HG03442 (cell line): ENCODE results near the gene COL12A1.

ENCODE experiments used
- ATAC-seq: cut with Tn5 transposase; IDR thresholded peaks from one replicate; pipeline ENCODE4 v1.9.1; 2021; ENCODE audit warnings: mild to moderate bottlenecking, moderate library complexity; ENCODE audit not compliant: unreplicated experiment

COL12A1 gene

DNA sequence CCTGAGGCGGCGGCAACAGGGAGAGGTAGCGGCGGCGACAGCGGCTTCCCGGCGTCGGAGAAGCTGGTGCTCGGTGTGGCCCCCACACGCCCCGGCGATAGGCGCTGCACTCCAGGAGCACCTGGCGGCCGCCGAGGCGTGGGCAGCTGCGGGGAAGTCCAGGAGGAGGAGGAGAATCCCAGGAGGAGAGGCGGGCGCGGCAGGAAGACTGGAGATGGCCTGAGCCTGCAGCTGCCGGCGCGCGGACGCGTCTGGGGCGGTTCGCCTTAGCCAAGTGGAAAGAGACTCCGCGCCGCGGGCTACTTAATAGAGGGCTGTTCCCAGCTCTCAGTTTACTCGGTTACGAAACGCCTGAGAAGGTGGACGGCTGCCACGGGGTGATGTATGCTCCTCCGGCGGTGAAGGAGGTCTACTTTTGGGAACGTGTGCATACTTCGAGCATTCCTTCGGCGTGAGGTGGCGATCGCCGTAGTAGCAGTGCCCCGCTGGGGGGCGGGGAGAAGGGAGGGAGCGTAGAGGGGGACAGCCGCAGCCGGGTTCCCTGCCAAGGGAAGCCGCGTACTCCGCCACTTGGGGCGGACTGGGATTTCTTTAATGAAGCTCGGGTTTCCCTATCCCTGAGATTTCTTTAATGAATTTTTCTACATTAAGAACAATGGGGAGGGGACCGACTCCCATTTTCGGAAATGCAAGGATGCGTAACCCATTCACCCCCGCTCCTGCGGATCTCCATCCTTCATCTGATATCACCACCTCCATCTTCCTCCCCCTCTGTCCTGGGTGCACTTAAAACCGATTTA, at the start of gene COL12A1:
Gene COL12A1, minus strand, starts transcription at position 278 of the 800 bp plus-strand sequence. CDS start 3,261 bp downstream, outside the sequence.
- no peak for ATAC-seq

DNA sequence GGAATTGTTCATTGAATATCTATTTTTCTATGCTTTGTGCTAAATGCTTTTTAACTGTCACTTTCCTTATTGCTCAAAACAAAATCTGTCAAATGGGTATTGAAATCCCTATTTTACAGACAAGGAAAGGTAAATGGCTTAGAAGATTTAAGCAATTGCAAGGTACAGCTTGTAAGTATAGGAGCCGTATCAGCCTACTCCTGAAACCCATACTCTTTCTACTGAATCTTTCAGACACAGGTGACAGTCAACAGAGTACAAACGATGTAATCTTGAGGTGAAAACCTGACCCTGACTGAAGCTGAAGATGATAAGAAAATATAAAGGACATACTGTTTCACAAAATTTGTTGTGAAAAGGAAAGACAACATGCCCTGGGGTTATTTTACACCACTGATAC, 44.7 kb upstream of the COL12A1 start:
- no peak for ATAC-seq

- no peak for ATAC-seq
Measured at GRCh38 chr6:75249837-75250236, 44.0 kb upstream of the COL12A1 start.

DNA sequence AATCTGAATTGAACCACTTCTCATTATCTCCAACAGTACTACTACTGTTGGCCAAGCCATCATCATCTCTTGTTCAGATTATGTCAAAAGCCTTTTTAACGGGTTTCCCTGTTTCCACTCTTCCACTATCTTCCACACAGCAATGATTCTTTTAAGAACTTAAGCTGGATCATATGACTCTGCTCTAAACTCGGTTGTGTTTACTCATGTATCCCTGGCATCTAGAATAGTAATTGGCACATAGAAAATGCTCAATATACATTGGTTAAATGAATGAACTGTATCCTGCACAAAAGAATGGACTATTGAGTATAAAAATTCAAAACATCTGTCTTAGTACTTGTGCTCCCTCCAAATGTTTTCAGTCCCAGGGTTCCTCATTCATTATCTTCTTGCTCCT, 40.5 kb upstream of the COL12A1 start:
- no peak for ATAC-seq

DNA sequence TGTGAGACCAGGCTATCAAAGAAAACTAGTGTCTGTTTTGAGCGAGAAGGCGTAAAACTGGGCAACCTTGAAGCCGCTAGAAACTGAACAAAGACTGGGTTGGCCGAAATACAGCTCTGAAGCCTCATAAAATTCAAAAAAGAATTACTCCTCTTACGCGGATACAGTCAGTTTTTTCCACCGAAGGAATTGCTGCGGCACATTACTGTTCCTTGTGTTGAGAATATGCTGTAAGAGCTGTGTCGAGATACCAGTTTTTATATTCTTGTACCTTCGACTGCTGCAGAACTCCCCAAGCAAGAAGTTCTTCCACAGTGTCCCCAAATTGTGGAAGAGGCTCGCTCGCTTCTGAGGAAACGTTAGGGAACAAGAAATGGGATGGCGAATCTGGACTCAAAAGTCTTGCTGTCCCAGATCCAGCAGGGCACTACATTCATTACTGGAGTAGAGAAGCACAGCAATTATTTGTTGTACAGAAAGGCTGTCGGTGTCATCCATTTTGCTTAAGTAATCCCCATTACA, 38.3 kb upstream of the COL12A1 start:
- no peak for ATAC-seq

DNA sequence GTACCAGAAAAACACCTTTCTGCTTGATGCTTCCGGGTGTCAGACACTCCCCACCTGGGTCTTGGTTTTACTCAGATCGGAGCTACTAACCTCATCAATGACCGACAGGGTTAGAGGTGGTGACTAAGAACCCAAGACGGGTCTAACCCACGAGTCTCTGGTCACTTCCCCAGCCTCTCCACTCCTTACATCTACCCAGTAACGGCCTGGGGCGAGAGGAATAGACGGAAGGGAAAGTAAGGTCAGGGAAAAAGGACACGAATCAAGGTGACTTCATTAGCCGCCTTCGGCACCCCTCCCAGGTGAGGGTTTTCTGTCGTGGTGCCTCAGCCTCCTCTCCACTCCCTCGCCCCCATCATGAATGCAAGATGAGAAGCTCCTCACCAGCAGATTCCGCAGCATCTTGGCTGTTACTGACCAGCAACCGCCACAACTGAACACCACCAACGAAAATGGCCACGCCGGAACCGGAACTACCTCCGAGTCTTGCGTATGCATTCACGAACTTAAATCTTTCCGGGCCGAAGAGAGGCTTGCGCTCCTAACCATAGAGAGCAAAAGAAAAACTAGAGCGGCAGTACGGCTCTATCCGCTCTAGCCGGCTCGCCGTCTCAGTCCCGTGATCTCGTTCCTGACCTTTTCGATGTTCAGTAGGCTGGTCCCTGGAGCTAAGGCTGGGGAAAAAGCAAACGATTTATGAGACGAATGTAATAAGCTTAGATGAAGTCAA, 37.6 kb upstream of the COL12A1 start, which contains the start of gene COX7A2:
Gene COX7A2, minus strand, starts transcription at position 469 of the 730 bp plus-strand sequence. Its CDS starts 67 bp downstream, at position 402.
- peak; percentile 93 for ATAC-seq

DNA sequence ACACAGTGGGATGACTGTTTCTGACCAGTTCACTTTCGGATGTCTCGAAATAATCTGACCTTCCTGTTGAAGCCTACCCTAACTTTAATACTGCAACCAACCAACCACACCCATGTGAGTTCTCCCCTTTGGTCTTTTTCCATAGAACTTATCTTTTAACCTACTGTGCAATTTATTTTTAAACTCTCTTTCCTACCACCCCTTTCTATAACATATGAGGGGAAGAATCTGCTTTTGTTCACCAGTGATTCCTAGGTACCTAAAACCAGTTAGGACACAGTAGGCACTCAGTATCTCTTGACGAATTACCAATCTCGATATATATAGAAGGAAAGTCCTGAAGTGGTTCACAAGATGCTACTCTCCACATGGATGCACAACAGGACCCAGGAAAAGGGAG, 30.8 kb upstream of the COL12A1 start:
- no peak for ATAC-seq

DNA sequence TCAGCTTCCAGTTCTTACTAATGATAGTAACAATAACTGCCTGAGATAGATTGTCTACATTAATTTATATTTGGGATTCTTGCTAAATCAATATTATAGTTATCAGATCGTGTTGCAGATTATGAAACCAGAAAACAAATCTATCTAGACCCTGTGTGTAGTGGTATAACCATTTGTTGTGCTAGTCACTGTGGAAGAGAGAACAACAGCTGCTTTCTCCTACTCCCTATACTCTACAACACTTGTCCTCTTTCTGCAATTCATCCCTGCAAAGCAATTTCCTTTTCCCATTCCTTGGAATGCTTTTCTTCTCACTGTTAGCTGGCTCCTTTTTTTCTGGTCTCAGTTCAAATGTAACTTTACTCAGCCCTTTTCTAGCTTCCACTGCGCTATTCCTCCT, 29.4 kb upstream of the COL12A1 start:
- ATAC-seq, result no peak

DNA sequence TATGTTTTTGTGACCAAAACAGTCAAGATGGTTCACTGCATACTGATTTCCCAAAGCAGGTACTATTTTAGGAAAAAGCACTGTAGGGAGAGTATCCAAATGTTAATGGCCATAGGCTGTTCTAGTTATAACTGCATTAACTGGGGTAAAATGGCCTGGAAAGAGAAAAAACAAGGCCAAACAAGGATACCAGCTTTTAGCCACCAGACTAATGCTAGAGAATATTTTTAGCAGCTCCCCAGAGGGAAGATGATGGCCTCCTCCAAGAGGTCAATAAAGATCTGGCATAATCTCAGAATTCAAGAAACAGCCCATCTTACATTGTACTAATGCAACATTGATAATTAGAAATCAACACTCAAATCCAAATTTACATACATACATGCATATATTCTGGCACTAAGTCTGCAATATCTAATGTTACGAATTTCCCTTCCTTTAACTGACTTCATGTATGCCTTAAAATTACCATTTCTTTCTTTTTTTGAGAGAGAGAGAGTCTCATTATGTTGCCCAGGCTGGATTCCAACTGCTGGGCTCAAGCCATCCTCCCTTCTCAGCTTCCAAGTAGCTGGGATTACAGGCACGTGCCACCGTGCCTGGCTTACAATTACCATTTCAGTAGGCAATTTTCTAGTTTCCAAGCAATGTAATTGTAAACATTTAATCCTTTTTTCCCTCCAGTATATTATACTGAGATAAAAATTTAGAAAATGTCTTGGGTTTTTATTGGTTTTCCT, 28.4 kb upstream of the COL12A1 start:
- no peak for ATAC-seq

DNA sequence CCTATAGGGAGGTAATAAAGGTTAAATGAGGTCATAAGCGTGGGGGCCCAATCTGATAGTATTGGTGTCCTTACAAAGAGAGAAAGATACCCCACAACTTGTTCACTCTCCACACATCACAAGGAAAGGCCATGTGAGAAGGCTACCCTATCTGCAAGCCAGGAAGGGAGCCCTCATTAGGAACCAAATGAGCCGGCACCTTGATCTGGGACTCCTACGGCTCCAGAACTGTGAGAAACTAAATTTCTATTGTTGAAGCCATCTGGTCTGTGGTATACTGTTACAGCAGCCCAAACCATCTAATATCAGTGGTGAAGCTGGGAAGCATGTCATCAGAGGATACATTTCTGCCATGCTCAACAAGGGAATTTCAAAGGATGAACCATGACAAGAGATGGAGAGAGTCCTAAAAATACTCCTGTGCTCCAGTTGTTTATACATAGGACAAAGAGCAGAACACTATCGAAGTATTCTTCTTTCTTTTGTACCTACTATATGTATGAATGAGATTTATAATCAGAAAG, 27.3 kb upstream of the COL12A1 start:
- no peak for ATAC-seq

GRCh38 chr6:75230484-75231325, 24.9 kb upstream of the COL12A1 start:
- no peak for ATAC-seq

GRCh38 chr6:75224303-75224926, 18.6 kb upstream of the COL12A1 start:
- no peak for ATAC-seq

- no peak for ATAC-seq
Measured at GRCh38 chr6:75223428-75223827, 17.6 kb upstream of the COL12A1 start.

DNA sequence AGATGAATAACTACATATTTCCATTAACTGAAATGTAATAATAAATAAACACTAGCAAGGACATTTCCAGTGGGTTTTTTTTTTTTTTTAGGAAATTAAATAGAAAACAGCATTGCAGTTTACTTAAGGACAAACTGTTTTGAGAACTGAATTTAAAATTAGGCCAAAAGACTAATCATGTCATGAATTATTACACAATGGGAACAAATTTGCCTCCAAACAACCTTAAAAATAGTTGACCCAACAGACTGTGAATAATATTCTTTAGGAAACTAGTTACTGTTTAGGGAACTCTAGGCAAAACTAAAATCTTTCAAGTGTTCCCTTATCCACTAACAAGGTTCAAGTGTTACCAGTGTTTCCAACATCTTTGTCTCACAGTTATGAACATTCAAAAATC, 16.4 kb upstream of the COL12A1 start:
- ATAC-seq, result no peak

- ATAC-seq, result no peak
Measured at GRCh38 chr6:75221116-75221515, 15.3 kb upstream of the COL12A1 start.

GRCh38 chr6:75220357-75220756, 14.5 kb upstream of the COL12A1 start:
- no peak for ATAC-seq

DNA sequence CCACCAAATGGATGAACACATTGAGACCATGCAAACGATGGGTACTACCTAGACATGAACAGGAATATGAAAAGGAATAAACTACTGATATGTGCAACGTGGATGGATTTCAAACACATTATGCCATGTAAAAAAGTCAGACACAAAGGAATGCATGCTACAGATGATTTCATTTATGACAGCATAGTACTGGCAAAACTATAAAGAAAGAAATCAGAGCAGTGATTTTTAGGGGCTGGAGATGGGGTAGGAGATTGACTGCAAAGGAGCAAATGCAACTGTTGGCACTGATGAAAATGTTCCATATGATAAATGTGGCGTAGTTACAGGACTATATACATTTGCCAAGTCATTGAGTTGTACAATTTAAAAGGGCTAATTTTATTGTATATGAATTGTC, 13.4 kb upstream of the COL12A1 start:
- no peak for ATAC-seq

GRCh38 chr6:75217193-75217592, 11.3 kb upstream of the COL12A1 start:
- no peak for ATAC-seq

DNA sequence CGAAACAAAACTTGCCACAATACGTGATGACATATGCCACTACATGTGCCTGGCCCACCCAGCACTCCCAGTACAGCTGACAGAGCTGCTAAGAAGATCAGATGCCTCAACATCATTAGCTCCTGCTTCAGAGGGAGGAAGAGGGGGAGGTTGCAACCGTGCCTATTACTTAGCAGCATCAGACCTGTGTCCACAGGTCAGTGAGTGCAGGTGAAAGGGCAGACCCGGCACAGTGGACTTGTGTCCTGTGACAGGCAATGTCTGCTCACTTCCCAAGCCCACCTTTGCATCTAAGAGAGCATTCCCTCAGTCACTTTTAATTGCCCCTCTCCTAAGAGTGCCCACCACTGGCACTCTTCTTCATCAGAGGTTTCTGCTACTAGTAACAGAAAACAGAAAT, 9.4 kb upstream of the COL12A1 start:
- ATAC-seq, result no peak

- peak; percentile 51 for ATAC-seq
Measured at GRCh38 chr6:75213732-75214131, 7.9 kb upstream of the COL12A1 start.
